ENCODE measurements around the gene ASCL3.

ASCL3 gene

DNA sequence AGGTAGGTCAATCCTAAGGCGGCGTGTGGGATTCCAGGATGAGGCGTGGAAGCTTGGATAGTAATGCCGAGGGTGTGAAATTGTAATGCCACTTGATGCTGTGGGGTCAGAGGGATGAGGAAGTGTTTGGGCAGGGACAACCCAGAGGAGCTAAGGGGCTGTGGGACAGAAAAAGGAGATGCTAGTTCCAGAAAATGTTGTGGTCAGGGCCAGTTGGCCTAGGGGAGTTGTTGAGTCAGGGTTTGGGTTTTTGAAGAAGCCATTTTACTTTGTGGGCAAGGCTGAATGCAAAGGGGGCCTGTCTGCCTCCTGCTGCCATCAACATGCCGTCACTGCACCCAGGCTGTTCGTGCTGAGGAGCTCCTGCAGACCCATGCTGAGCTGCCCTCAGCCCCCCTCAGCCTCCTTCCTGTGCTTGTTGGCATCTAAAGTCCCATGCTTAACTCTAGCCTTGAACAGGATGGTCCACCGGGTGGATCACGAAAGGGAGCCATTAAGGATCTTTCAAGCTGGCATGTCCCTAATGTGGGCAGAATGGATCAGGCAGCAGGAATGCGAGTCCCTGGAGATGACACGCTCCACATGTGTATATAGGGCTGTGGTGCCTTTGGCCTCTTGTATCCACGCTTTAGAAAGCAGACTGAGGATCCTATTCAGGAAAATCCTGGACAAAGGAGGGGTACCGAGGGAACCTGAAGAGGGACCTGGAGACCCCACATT is 12.2 kb downstream of the ASCL3 start:
- no peaks in the 10 kb centered on the region for H3K4me1 Mint-ChIP-seq
- no peak for DNase-seq (ENCODE audit: low spot score in 2 of 2)
- no peak overlapping the region for H3K4me3 Mint-ChIP-seq
- H3K36me3 Mint-ChIP-seq = no peaks in the 10 kb centered on the region
- no peak overlapping the region for H3K27ac Mint-ChIP-seq
- no peaks in the 10 kb centered on the region for H3K9me3 Mint-ChIP-seq
- ATAC-seq = no peak

DNA sequence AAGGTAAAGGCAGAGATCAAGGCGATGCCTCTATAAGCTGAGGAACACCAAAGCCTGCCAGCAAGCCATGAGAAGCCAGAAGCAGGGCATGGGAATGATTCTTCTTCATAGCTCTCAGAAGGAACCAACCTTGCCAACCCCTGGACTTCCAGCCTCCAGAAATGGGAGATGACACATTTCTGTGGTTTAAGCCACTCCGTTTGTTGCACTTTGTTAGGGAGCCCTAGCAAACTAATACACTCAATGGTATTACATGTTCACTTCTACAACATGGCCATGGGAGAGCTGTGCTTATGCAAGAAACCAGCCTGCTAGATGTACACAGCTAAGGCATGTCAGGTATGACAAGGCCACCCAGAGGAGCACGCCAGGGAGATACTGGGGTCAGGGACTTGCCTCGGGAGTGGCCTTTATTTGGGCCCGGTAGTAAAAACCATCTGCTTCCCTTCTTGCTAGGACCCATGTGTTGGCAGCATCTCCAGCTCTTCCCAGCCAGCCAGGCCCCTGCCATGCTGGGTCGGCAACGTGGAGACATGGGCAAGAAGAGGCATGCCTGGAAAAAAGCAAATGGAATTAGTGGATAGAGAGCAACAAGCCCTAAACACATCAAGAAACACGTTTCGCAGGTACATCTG is 13.7 kb downstream of the ASCL3 start:
- ATAC-seq = no peak
- no peak for DNase-seq (ENCODE audit: low spot score in 2 of 2)
- no peak overlapping the region for H3K4me3 Mint-ChIP-seq
- H3K27ac Mint-ChIP-seq = no peak overlapping the region
- H3K4me1 Mint-ChIP-seq = no peaks in the 10 kb centered on the region
- H3K9me3 Mint-ChIP-seq = no peaks in the 10 kb centered on the region
- no peaks in the 10 kb centered on the region for H3K36me3 Mint-ChIP-seq

GRCh38 chr11:8928205-8928604 is 14.6 kb downstream of the ASCL3 start:
- no peaks in the 10 kb centered on the region for H3K4me1 Mint-ChIP-seq
- DNase-seq (ENCODE audit: low spot score in 2 of 2) (no peak), ATAC-seq (no peak)
- no peak overlapping the region for H3K4me3 Mint-ChIP-seq
- no peaks in the 10 kb centered on the region for H3K9me3 Mint-ChIP-seq
- no peak overlapping the region for H3K27ac Mint-ChIP-seq
- no peaks in the 10 kb centered on the region for H3K36me3 Mint-ChIP-seq

DNA sequence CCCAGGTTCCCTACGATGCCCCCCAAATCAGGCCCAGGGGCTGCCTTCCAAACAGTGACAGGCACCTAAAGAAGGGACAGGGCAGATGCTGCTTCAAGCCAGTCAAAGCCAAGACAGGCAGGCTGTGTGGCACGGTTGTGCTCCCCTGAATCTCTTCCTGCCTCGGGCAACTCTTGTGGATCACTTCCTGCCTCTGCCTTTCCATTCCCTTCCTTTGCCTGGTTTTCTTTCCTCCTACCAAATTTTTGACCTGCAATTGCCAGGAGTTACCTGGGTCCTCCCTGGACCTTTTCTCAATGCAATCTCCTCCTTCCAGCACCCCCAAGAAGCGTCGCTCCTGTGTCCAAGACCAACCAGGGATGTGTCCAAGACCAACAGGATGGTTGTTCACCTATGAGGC is 15.6 kb downstream of the ASCL3 start:
- no peak overlapping the region for H3K27ac Mint-ChIP-seq
- DNase-seq (ENCODE audit: low spot score in 2 of 2) (no peak), ATAC-seq (no peak)
- no peak overlapping the region for H3K4me3 Mint-ChIP-seq
- H3K36me3 Mint-ChIP-seq = peaks cover 4% of the 10 kb centered on the region
- H3K9me3 Mint-ChIP-seq = no peaks in the 10 kb centered on the region
- H3K4me1 Mint-ChIP-seq = no peaks in the 10 kb centered on the region

DNA sequence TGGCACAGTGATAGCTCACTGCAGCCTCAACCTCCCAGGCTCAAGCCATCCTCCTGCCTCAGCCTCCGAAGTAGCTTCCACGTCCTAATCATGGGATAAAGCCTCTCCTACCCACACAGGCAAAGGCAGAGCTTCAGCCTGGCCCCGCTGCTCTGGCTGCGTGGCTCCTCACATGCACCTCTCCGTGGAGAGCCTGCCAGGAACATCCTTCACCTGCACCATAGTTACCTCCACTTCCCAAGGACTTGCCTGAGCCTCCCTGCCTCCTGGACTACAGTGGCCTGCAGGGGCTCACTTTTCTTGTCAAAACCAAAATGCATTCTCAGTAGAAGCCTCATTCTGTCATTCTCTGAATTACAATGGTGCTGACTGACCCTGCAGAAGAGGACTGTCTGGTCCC is 16.6 kb downstream of the ASCL3 start:
- no peak overlapping the region for H3K27ac Mint-ChIP-seq
- no peak overlapping the region for H3K4me3 Mint-ChIP-seq
- H3K4me1 Mint-ChIP-seq = no peaks in the 10 kb centered on the region
- no peaks in the 10 kb centered on the region for H3K9me3 Mint-ChIP-seq
- ATAC-seq (no peak), DNase-seq (ENCODE audit: low spot score in 2 of 2) (no peak)
- peaks cover 11% of the 10 kb centered on the region for H3K36me3 Mint-ChIP-seq

GRCh38 chr11:8925711-8926110 is 17.1 kb downstream of the ASCL3 start:
- no peak for DNase-seq (ENCODE audit: low spot score in 2 of 2)
- Mint-ChIP-seq H3K4me3 (no peak overlapping the region), H3K4me1 (no peaks in the 10 kb centered on the region), H3K36me3 (peaks cover 13% of the 10 kb centered on the region), H3K9me3 (no peaks in the 10 kb centered on the region), H3K27ac (no peak overlapping the region)
- ATAC-seq = peak; percentile 16

DNA sequence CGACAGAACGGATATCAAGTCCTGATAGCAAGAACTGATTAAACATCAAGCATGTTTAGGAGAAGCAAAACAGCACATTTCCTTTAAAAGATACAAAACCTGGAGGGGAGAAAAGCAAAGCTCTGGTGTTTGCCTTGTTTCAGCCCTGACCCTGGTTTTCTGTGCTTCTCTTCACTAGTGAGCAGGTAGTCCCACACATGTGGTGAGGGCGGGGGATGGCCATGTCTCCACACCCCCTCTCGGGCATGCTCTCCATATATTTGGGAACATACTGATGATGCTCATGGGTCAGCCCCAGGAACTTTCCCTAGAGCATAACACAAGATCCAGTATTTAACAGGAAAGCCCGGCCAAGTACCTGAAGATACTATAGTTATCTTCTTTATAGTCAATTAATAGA is 20.1 kb downstream of the ASCL3 start:
- ATAC-seq (no peak), DNase-seq (ENCODE audit: low spot score in 2 of 2) (no peak)
- Mint-ChIP-seq H3K36me3 (peaks cover 38% of the 10 kb centered on the region), H3K27ac (peak overlapping the region; percentile 12), H3K4me1 (no peaks in the 10 kb centered on the region), H3K4me3 (no peak overlapping the region), H3K9me3 (no peaks in the 10 kb centered on the region)

- no peak for DNase-seq (ENCODE audit: low spot score in 2 of 2)
- H3K9me3 Mint-ChIP-seq = no peaks in the 10 kb centered on the region
- peaks cover 73% of the 10 kb centered on the region for H3K36me3 Mint-ChIP-seq
- no peak for ATAC-seq
- peaks cover 17% of the 10 kb centered on the region for H3K4me1 Mint-ChIP-seq
- H3K27ac Mint-ChIP-seq = no peak overlapping the region
- H3K4me3 Mint-ChIP-seq = no peak overlapping the region
Measured at GRCh38 chr11:8917157-8917825, 25.5 kb downstream of the ASCL3 start.

DNA sequence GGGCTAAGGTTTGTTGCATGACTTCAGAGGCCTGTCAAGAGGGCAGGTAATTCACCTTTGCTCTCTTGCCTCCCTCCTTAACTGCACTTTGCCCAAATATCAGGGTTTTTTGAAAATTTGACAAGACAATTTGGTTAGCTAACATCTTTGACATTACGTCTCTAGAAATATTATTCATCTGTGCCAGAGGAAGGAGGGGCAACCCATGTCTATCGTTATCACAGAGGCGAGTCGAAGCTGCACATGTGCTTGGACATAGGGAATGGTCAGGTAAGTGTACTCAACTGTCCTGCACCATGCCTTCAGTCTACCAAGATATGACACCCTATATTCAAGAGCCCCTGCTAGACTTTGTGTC is 28.2 kb downstream of the ASCL3 start:
- DNase-seq (ENCODE audit: low spot score in 2 of 2) (no peak), ATAC-seq (no peak)
- peaks cover 25% of the 10 kb centered on the region for H3K4me1 Mint-ChIP-seq
- H3K9me3 Mint-ChIP-seq = no peaks in the 10 kb centered on the region
- peak overlapping the region; percentile 78 for H3K27ac Mint-ChIP-seq
- peak overlapping the region; percentile 58 for H3K4me3 Mint-ChIP-seq
- H3K36me3 Mint-ChIP-seq = peaks cover 56% of the 10 kb centered on the region

GRCh38 chr11:8913961-8914660 is 28.7 kb downstream of the ASCL3 start:
- peak in 1 of 2 donors; percentile 61 for DNase-seq (ENCODE audit: low spot score in 2 of 2)
- Mint-ChIP-seq H3K36me3 (peaks cover 51% of the 10 kb centered on the region), H3K27ac (peak overlapping the region; percentile 78), H3K9me3 (no peaks in the 10 kb centered on the region), H3K4me3 (peak overlapping the region; percentile 58), H3K4me1 (peaks cover 30% of the 10 kb centered on the region)
- peak; percentile 41 for ATAC-seq

- ATAC-seq (peak; percentile 88), DNase-seq (ENCODE audit: low spot score in 2 of 2) (peak; percentile 73 to 93)
- H3K9me3 Mint-ChIP-seq = no peaks in the 10 kb centered on the region
- peak within 1 kb of the TSS; percentile 92 for H3K4me3 Mint-ChIP-seq
- H3K4me1 Mint-ChIP-seq = peaks cover 44% of the 10 kb centered on the region
- peak within 1 kb of the TSS; percentile 93 for H3K27ac Mint-ChIP-seq
- peaks cover 24% of the 10 kb centered on the region for H3K36me3 Mint-ChIP-seq
Measured at GRCh38 chr11:8911029-8911823, 31.6 kb downstream of the ASCL3 start, which contains the start of gene AKIP1. Gene AKIP1, plus strand, starts transcription at chr11:8911189. Its CDS starts 261 bp downstream, at chr11:8911450.

- H3K9me3 Mint-ChIP-seq = no peaks in the 10 kb centered on the region
- peaks cover 19% of the 10 kb centered on the region for H3K36me3 Mint-ChIP-seq
- peak overlapping the region; percentile 92 for H3K4me3 Mint-ChIP-seq
- DNase-seq (ENCODE audit: low spot score in 2 of 2) (no peak), ATAC-seq (peak; percentile 37)
- H3K4me1 Mint-ChIP-seq = peaks cover 44% of the 10 kb centered on the region
- H3K27ac Mint-ChIP-seq = peak overlapping the region; percentile 93
Measured at GRCh38 chr11:8910649-8911026, 32.2 kb downstream of the ASCL3 start.

DNA sequence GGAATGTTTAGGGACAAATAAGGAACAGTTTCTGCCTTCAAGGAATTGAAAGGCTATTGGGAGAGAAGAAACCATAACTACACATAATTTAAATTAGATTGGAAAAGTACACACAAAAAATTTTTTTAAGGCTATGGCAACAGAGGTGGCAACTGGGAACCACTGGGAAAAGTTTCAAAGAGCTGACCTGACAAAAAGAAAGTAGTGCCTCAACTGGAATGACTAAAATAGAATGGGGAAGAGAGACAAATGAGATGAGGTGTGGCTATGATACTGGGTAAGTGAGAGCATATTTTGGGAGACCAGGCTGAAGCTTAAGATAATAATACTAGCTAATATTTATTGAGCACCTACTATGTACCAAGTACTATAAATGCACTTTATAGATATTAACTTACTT is 34.7 kb downstream of the ASCL3 start:
- Mint-ChIP-seq H3K9me3 (no peaks in the 10 kb centered on the region), H3K36me3 (no peaks in the 10 kb centered on the region), H3K4me1 (peaks cover 27% of the 10 kb centered on the region), H3K4me3 (no peak overlapping the region), H3K27ac (no peak overlapping the region)
- no peak for ATAC-seq
- DNase-seq (ENCODE audit: low spot score in 2 of 2) = no peak

DNA sequence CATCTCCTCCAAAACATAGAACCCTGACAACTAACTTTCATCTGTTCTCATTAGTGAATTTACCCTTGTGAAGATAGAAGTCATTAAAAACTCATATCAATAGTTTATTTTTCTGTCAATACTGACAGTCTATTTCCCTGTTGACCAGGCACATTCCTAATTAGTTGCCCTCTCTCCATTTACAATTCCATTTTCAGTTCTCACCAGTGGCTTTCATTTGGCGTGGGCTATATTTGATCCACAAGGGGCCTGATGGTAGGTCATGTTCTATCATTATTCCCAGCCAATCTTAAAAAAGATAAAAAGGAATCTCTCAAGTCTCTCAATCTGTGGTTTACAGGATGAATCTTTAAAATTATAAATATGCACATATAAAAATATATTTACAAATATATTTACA is 35.7 kb downstream of the ASCL3 start:
- DNase-seq (ENCODE audit: low spot score in 2 of 2) (no peak), ATAC-seq (no peak)
- Mint-ChIP-seq H3K4me1 (peaks cover 27% of the 10 kb centered on the region), H3K4me3 (no peak overlapping the region), H3K36me3 (no peaks in the 10 kb centered on the region), H3K27ac (no peak overlapping the region), H3K9me3 (no peaks in the 10 kb centered on the region)
